AML-193 (cell line): Measurements from ENCODE around the gene CASP5.

Source experiments
- DNase-seq, 2 experiments: peaks; one replicate each; lab custom pipeline; 2025; lab: John Stamatoyannopoulos, UW

The CASP5 gene

DNA sequence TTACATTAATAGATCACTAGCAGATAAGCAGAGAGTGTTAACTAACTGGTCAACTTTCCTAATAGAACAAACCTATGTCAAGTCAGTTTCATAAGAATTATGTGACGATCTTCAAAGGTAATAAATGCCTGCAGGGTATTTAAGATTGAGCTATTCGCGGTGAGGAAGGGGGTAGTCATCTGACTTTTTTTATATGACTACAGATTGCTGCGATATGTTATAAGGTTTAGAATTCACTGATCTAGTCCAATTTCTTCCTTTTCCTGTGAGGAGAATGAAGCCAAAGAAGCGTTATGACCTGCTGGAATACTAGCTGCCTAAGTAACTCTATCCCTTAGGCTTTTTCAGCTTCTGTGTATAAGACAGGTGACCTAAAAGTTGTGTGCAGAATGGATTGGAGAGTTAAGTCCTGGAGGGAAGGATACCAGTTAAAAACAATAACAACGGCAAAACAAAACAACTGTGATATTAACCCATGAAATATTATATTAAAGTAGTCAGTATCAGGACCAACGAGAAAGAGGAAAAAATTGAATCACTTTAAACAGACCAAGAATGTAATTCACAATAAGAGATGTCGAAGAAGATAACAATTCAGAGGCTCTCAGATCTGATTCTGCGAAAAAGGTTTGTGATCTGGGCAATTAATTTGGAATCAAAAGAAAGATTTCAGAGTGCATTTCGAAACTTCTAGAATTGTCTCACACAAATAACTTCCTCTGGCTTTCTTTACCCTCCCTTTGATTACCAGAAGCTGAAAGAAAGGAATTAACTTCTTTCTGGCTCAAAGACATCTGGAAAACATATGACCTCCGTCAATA lies 55.2 kb downstream of the CASP5 start:
- DNase-seq: peak in 1 of 2 experiments; percentile 39

GRCh38 chr11:104965735-104966134 lies 57.2 kb downstream of the CASP5 start:
- no peak for DNase-seq

DNA sequence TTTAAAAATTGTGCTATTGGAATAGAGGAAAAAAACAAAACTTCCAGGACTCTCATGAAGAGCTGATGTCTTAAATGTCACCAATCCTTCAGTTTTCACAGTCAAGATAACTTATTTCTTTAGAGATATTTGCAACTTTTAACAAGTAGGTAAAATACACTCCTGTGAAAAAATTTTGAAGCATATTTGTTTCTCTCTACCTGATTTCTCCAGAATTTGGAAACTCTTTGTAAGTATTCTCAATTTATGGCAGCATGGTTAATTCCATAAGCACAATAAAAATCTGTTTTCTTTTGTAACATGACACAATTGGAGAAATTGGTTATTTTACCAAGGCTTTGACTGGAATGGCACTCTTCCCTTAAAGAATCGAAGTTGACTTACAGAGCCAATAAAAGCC lies 58.7 kb downstream of the CASP5 start:
- DNase-seq: no peak

DNA sequence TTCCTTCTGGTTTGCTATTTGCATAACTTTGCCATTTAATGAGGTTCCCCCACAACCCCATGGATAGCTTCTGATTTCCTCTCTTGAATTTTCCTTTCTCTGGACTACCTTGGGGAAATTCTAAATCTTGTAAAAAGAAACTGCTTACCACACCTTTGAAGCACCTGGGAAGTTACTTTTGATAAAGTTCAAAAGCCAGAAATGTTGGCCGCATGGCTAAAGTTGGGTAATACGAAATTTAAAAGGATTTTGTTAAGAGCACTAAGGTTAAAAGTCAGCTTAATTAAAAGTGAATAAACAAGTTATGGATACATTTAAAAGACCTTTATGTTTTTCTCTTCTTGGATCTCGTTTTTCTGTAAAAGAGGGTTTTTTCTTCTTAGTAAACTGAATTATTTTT lies 60.1 kb downstream of the CASP5 start:
- no peak for DNase-seq

DNA sequence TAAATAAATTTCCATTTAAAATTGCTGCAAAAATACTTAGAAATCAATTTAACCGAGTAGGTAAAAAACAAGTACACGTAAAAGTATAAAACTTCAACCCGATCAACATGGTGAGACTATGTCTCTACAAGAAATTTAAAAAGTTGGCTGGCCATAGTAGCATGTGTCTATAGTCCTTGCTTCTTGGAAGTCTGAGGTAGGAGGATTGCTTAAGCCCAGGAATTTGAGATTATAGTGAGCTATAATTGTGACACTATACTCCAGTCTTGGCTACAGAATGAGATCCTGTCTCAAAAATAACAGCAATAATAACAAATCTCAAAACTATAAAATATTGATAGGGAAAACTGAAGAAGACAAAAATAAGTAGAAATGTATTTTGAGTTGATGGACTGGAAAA lies 65.7 kb downstream of the CASP5 start:
- no peak for DNase-seq

- DNase-seq: no peak
Measured at GRCh38 chr11:104956528-104956927, 66.4 kb downstream of the CASP5 start.

- peak; percentile 44 to 55 for DNase-seq
Measured at GRCh38 chr11:104946907-104947306, 76.1 kb downstream of the CASP5 start.
